Endothelial cell of umbilical vein (primary cell): ENCODE results near the gene NCLN. TPM values are rescaled to one million over a fixed set of nuclear protein-coding genes. Genes with fewer than 3 reads are reported as not detected.
"Not testable (repeated sequence)": the region's sequence is repeated elsewhere in the genome, so short reads cannot be mapped to it uniquely, and the experiment has no call there.

Experiments used
- BruUV-seq: library from RNA; stranded (reverse); fragments of 400-500 nt; replicated peaks from 2 replicates; lab custom pipeline; 2021; lab: Mats Ljungman, UMichigan
- CTCF ChIA-PET: fragments of 300-600, 350-600 bp; sonication (Branson Sonifier 250); formaldehyde crosslinking; loops from one replicate; lab custom pipeline; 2021; ENCODE audit warnings: antibody characterized with exemption, inconsistent platforms; lab: Charles Lee
- POLR2A ChIA-PET: fragments of 300-600, 350-600 bp; sonication (Branson Sonifier 250); formaldehyde crosslinking; loops from one replicate; lab custom pipeline; 2021; ENCODE audit warnings: antibody characterized with exemption, inconsistent platforms; lab: Charles Lee
- DNase-seq: peaks from one replicate; pipeline ENCODE4 v3.0.0-alpha.2; 2011; ENCODE audit warnings: low read depth, low spot score
- FAIRE-seq: peaks from 2 replicates; lab custom pipeline; 2011; peaks lifted over from hg19 to GRCh38; lab: Jason Lieb, UNC
- H2AFZ ChIP-seq: 2 replicates; pipeline ENCODE4 v1.6.0; 2012; ENCODE audit warnings: low read depth, low read length, control low read depth, inconsistent platforms
- H3K27ac ChIP-seq: 2 replicates; pipeline ENCODE4 v1.5.1; 2011; ENCODE audit warnings: low read depth, mild to moderate bottlenecking, control low read depth, low read length, moderate library complexity; ENCODE audit not compliant: insufficient read depth
- H3K27me3 ChIP-seq, 2 experiments: 2 replicates each; pipeline versions ENCODE4 v1.6.0 to v1.6.1; 2011; ENCODE audit warnings: low read length in 2 of 2, mixed read lengths in 1 of 2; ENCODE audit not compliant: control insufficient read depth in 2 of 2, insufficient read depth in 2 of 2
- H3K36me3 ChIP-seq, 2 experiments: 2 replicates in 1 of 2; 3 replicates in 1 of 2; pipeline ENCODE4 v1.5.1; 2011; ENCODE audit warnings: low read length in 2 of 2, mild to moderate bottlenecking in 1 of 2, moderate library complexity in 1 of 2; ENCODE audit not compliant: control insufficient read depth in 2 of 2, insufficient read depth in 2 of 2; ENCODE audit errors: extremely low read depth in 1 of 2
- H3K4me1 ChIP-seq: 3 replicates; pipeline ENCODE4 v1.5.1; 2011; ENCODE audit warnings: mild to moderate bottlenecking, low read length; ENCODE audit not compliant: control insufficient read depth, insufficient read depth; ENCODE audit errors: extremely low read depth
- H3K4me2 ChIP-seq: 2 replicates; pipeline ENCODE4 v1.6.1; 2011; ENCODE audit warnings: low read length, control low read depth, mixed read lengths; ENCODE audit not compliant: insufficient read depth
- H3K4me3 ChIP-seq, 3 experiments: fragments of 200-600 bp in 1 of 3; sonication (generic), shearing (Covaris generic) in 1 of 3; replicated peaks in 1 of 3; 2 replicates each; pipeline ENCODE4 v1.5.1; 2011 to 2016; ENCODE audit warnings: control low read depth in 3 of 3, low read length in 3 of 3, mild to moderate bottlenecking in 2 of 3, inconsistent platforms in 1 of 3, low read depth in 1 of 3, moderate library complexity in 1 of 3; ENCODE audit not compliant: insufficient read depth in 1 of 3
- H3K79me2 ChIP-seq: 2 replicates; pipeline ENCODE4 v1.6.0; 2012; ENCODE audit warnings: low read length, inconsistent platforms; ENCODE audit not compliant: control insufficient read depth, insufficient read depth
- H3K9ac ChIP-seq: replicated peaks from 2 replicates; pipeline ENCODE3; 2011; ENCODE audit warnings: low read length, control low read depth; ENCODE audit not compliant: insufficient read depth; ENCODE audit errors: extremely low read depth
- H3K9me1 ChIP-seq: replicated peaks from 3 replicates; pipeline ENCODE4 v1.6.0; 2011; ENCODE audit warnings: mild to moderate bottlenecking, low read length; ENCODE audit not compliant: control insufficient read depth, insufficient read depth; ENCODE audit errors: extremely low read depth
- H3K9me3 ChIP-seq: replicated peaks from 2 replicates; pipeline ENCODE4 v1.5.1; 2012; ENCODE audit warnings: low read length, inconsistent platforms; ENCODE audit not compliant: control insufficient read depth, insufficient read depth
- H4K20me1 ChIP-seq: replicated peaks from 2 replicates; pipeline ENCODE3; 2011; ENCODE audit warnings: mild to moderate bottlenecking, low read length; ENCODE audit not compliant: control insufficient read depth, insufficient read depth; ENCODE audit errors: extremely low read depth
- EZH2 ChIP-seq: IDR thresholded peaks from 2 replicates; pipeline ENCODE4 v1.6.1; 2012; ENCODE audit warnings: borderline replicate concordance, low read depth, mild to moderate bottlenecking, moderate library complexity, low read length, inconsistent platforms; ENCODE audit not compliant: severe bottlenecking
- FOS ChIP-seq: IDR thresholded peaks from 2 replicates; pipeline ENCODE4 v1.6.1; 2011; ENCODE audit warnings: mild to moderate bottlenecking, low read length, moderate library complexity, borderline replicate concordance; ENCODE audit not compliant: insufficient read depth
- MYC ChIP-seq: IDR thresholded peaks from one replicate; pipeline ENCODE4 v1.6.1; 2011; ENCODE audit warnings: mild to moderate bottlenecking, low read depth, low read length
- POLR2A ChIP-seq: IDR thresholded peaks from 2 replicates; pipeline ENCODE4 v1.6.1; 2012; ENCODE audit warnings: low read depth, mild to moderate bottlenecking, control low read depth, low read length
- dilution Hi-C: fragments of 300-500 bp; cut with MboI; formaldehyde crosslinking; loops from one replicate; pipeline ENCODE4 v1.15.0; 2019; ENCODE audit warnings: low sequenced_read_pairs; ENCODE audit not compliant: extremely low pct_ligation_motif_present
- intact Hi-C: fragments of 100-400 bp; cut with micrococcal nuclease; formaldehyde crosslinking; loops from one replicate; pipeline ENCODE4 v1.10.0; 2022
- polyA plus RNA-seq, 4 experiments: library from polyadenylated mRNA; depleted of rRNA in 3 of 4; stranded (reverse) in 3 of 4; unstranded in 1 of 4; fragments of >200 nt; gene quantifications; 2 replicates each; pipeline versions ENCODE4 v1.2.1 to v1.2.3, GENCODE V29; 2011 to 2012; ENCODE audit warnings: missing spikeins in 1 of 4
- total RNA-seq: library from RNA; stranded (reverse); gene quantifications from 2 replicates; pipeline ENCODE4 v1.2.3, GENCODE V29; 2021
- TF ChIP-seq, protein P1 (sequence below): IDR thresholded peaks from 2 replicates; pipeline ENCODE4 v1.6.1; 2011; ENCODE audit not compliant: insufficient read depth, insufficient read length

The NCLN gene
- total and polyA plus RNA-seq, 2 donors (not counting 3 experiments of a cell fraction or from before 2014, with no cell fraction given) = 97.2 to 102 TPM

GRCh38 chr19:3202346-3202745 is 16.6 kb downstream of the NCLN start:
- Histone ChIP-seq H3K27ac (no peak overlapping the region), H3K4me1 (no peaks in the 10 kb centered on the region), H3K9ac (no peak overlapping the region), H3K4me2 (no peak overlapping the region), H3K36me3 (peaks cover 0 to 34% of the 10 kb centered on the region in 2 experiments), H4K20me1 (no peaks in the 10 kb centered on the region), H3K4me3 (no peak overlapping the region), H3K27me3 (no peaks in the 10 kb centered on the region), H2AFZ (no peak overlapping the region), H3K79me2 (no peaks in the 10 kb centered on the region), H3K9me1 (no peaks in the 10 kb centered on the region), H3K9me3 (no peaks in the 10 kb centered on the region)
- dilution Hi-C loops = no loop called here
- FAIRE-seq = no peak
- BruUV-seq = no TSS peak
- no peak for DNase-seq
- POLR2A ChIA-PET = interaction anchor here (0.7 kb wide), 1 partner anchor 151 kb away, joined by 4 read pairs; no protein-coding TSS in a partner anchor
- TF ChIP-seq, protein P1, sequence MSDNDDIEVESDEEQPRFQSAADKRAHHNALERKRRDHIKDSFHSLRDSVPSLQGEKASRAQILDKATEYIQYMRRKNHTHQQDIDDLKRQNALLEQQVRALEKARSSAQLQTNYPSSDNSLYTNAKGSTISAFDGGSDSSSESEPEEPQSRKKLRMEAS = no peak
- no peak for TF ChIP-seq MYC
- no peak for TF ChIP-seq POLR2A
- no peak for TF ChIP-seq FOS
- no peak for TF ChIP-seq EZH2
- CTCF ChIA-PET = interaction anchor here (2.1 kb wide), 1 partner anchor 11 kb away, joined by 4 read pairs; no protein-coding TSS in a partner anchor
- intact Hi-C loops = no loop called here

GRCh38 chr19:3202895-3203294 is 17.2 kb downstream of the NCLN start:
- H3K4me2 ChIP-seq, H3K27ac ChIP-seq, DNase-seq, H2AFZ ChIP-seq, intact Hi-C loops, H3K79me2 ChIP-seq, H3K9me3 ChIP-seq, H3K27me3 ChIP-seq, FAIRE-seq, H3K9me1 ChIP-seq, H3K9ac ChIP-seq, POLR2A ChIA-PET, H3K4me3 ChIP-seq, H3K4me1 ChIP-seq, H4K20me1 ChIP-seq, dilution Hi-C loops, BruUV-seq: not testable (repeated sequence)
- H3K36me3 ChIP-seq = peaks cover 0 to 37% of the 10 kb centered on the region in 2 experiments
- CTCF ChIA-PET = interaction anchor here (2.1 kb wide), 1 partner anchor 11 kb away, joined by 4 read pairs; no protein-coding TSS in a partner anchor
